ENCODE data around the gene HSD11B2.

The HSD11B2 gene

GRCh38 chr16:67435758-67436164 lies 4.8 kb downstream of the HSD11B2 start:
- no peak overlapping the region for H3K4me3 ChIP-seq (replicated peaks in 1 of 2; ENCODE audit: low read depth in 2 of 2, low read length in 2 of 2)
- DNase-seq (ENCODE audit: low read depth in 2 of 2) = no peak
- TF ChIP-seq CTCF (IDR thresholded peaks at IDR 0.05; ENCODE audit: low read depth, low read length) = no peak

GRCh38 chr16:67436640-67437193 lies 5.8 kb downstream of the HSD11B2 start:
- no peak for DNase-seq (ENCODE audit: low read depth in 2 of 2)
- no peak for TF ChIP-seq CTCF (IDR thresholded peaks at IDR 0.05; ENCODE audit: low read depth, low read length)
- H3K4me3 ChIP-seq (replicated peaks in 1 of 2; ENCODE audit: low read depth in 2 of 2, low read length in 2 of 2) = no peak overlapping the region

- TF ChIP-seq CTCF (IDR thresholded peaks at IDR 0.05; ENCODE audit: low read depth, low read length) = no peak
- H3K4me3 ChIP-seq (replicated peaks in 1 of 2; ENCODE audit: low read depth in 2 of 2, low read length in 2 of 2) = no peak overlapping the region
- DNase-seq (ENCODE audit: low read depth in 2 of 2) = no peak
Observed at GRCh38 chr16:67437513-67437912, 6.6 kb downstream of the HSD11B2 start.

- TF ChIP-seq CTCF (IDR thresholded peaks at IDR 0.05; ENCODE audit: low read depth, low read length) = no peak
- DNase-seq (ENCODE audit: low read depth in 2 of 2) = no peak
Observed at GRCh38 chr16:67438098-67438791, 7.3 kb downstream of the HSD11B2 start.

GRCh38 chr16:67438824-67439393 lies 8.0 kb downstream of the HSD11B2 start:
- no peak for TF ChIP-seq CTCF (IDR thresholded peaks at IDR 0.05; ENCODE audit: low read depth, low read length)
- H3K4me3 ChIP-seq (replicated peaks in 1 of 2; ENCODE audit: low read depth in 2 of 2, low read length in 2 of 2) = no peak overlapping the region
- no peak for DNase-seq (ENCODE audit: low read depth in 2 of 2)

More at GRCh38 chr16:67438098-67438791, 7.3 kb downstream of the HSD11B2 start:
- H3K4me3 ChIP-seq (replicated peaks in 1 of 2; ENCODE audit: low read depth in 2 of 2, low read length in 2 of 2) = no peak overlapping the region

GRCh38 chr16:67441271-67441753 lies 10.4 kb downstream of the HSD11B2 start:
- H3K4me3 ChIP-seq (replicated peaks in 1 of 2; ENCODE audit: low read depth in 2 of 2, low read length in 2 of 2) = no peak overlapping the region
- no peak for TF ChIP-seq CTCF (IDR thresholded peaks at IDR 0.05; ENCODE audit: low read depth, low read length)
- no peak for DNase-seq (ENCODE audit: low read depth in 2 of 2)

All from cardiac fibroblast (primary cell).